Measurements from ENCODE around the gene BMPER. TPM values are rescaled to one million over a fixed set of nuclear protein-coding genes. Genes with fewer than 3 reads are reported as not detected.

The BMPER gene
- polyA plus RNA-seq, 1 donor from 2014 or later = 2.1 TPM

- H3K4me2 ChIP-seq (ENCODE audit: low read length) = no peak overlapping the region
These were observed 202.8 kb downstream of the BMPER start for GRCh38 chr7:34108165-34108564.

GRCh38 chr7:34109936-34110780 is 204.8 kb downstream of the BMPER start:
- Histone ChIP-seq H4K20me1 (ENCODE audit: insufficient read depth) (no peaks in the 10 kb centered on the region), H3K36me3 (ENCODE audit: insufficient read depth, low read length) (no peaks in the 10 kb centered on the region), H2AFZ (ENCODE audit: low read depth, low read length) (no peak overlapping the region), H3K9ac (ENCODE audit: low read length) (no peak overlapping the region), H3K27me3 (ENCODE audit: insufficient read depth, low read depth, low read length) (no peaks in the 10 kb centered on the region), H3K9me2 (ENCODE audit: insufficient read depth, low read length) (no peaks in the 10 kb centered on the region), H3F3A (ENCODE audit: insufficient read depth, low read length, poor library complexity, severe bottlenecking) (no peaks in the 10 kb centered on the region), H3K27ac (ENCODE audit: low read length) (no peak overlapping the region), H3K4me3 (ENCODE audit: low read length) (no peak overlapping the region), H3K9me3 (ENCODE audit: low read length) (no peaks in the 10 kb centered on the region), H3K4me2 (ENCODE audit: low read length) (no peak overlapping the region), H3K79me2 (replicated peaks; ENCODE audit: insufficient read depth, low read length) (no peaks in the 10 kb centered on the region)
- TF ChIP-seq MXI1 (conservative IDR thresholded peaks at IDR 0.05; ENCODE audit: poor library complexity, severe bottlenecking) = no peak
- no peak for TF ChIP-seq EZH2 (IDR thresholded peaks at IDR 0.05; ENCODE audit: borderline replicate concordance, insufficient read depth, low read length, poor library complexity, severe bottlenecking)

More at GRCh38 chr7:34108165-34108564, 202.8 kb downstream of the BMPER start:
- Histone ChIP-seq H2AFZ (ENCODE audit: low read depth, low read length) (no peak overlapping the region), H3K27ac (ENCODE audit: low read length) (no peak overlapping the region), H3K9me3 (ENCODE audit: low read length) (no peaks in the 10 kb centered on the region), H3K79me2 (replicated peaks; ENCODE audit: insufficient read depth, low read length) (no peaks in the 10 kb centered on the region), H3F3A (ENCODE audit: insufficient read depth, low read length, poor library complexity, severe bottlenecking) (no peaks in the 10 kb centered on the region), H4K20me1 (ENCODE audit: insufficient read depth) (no peaks in the 10 kb centered on the region), H3K9me2 (ENCODE audit: insufficient read depth, low read length) (no peaks in the 10 kb centered on the region), H3K4me3 (ENCODE audit: low read length) (no peak overlapping the region), H3K36me3 (ENCODE audit: insufficient read depth, low read length) (no peaks in the 10 kb centered on the region), H3K9ac (ENCODE audit: low read length) (no peak overlapping the region), H3K27me3 (ENCODE audit: insufficient read depth, low read depth, low read length) (no peaks in the 10 kb centered on the region)
- no peak for TF ChIP-seq CTCF (IDR thresholded peaks at IDR 0.05; ENCODE audit: poor library complexity, severe bottlenecking)

- Histone ChIP-seq H3K9me3 (ENCODE audit: low read length) (peaks cover 5% of the 10 kb centered on the region), H3K9ac (ENCODE audit: low read length) (no peak overlapping the region), H3K79me2 (replicated peaks; ENCODE audit: insufficient read depth, low read length) (no peaks in the 10 kb centered on the region), H2AFZ (ENCODE audit: low read depth, low read length) (no peak overlapping the region), H3K4me2 (ENCODE audit: low read length) (no peak overlapping the region), H3F3A (ENCODE audit: insufficient read depth, low read length, poor library complexity, severe bottlenecking) (no peaks in the 10 kb centered on the region), H3K27ac (ENCODE audit: low read length) (no peak overlapping the region), H3K36me3 (ENCODE audit: insufficient read depth, low read length) (no peaks in the 10 kb centered on the region), H3K27me3 (ENCODE audit: insufficient read depth, low read depth, low read length) (no peaks in the 10 kb centered on the region), H3K4me3 (ENCODE audit: low read length) (no peak overlapping the region), H3K9me2 (ENCODE audit: insufficient read depth, low read length) (no peaks in the 10 kb centered on the region), H4K20me1 (ENCODE audit: insufficient read depth) (no peaks in the 10 kb centered on the region)
- TF ChIP-seq EP300 (conservative IDR thresholded peaks at IDR 0.05; ENCODE audit: poor library complexity, severe bottlenecking) (no peak), MXI1 (conservative IDR thresholded peaks at IDR 0.05; ENCODE audit: poor library complexity, severe bottlenecking) (no peak), EZH2 (IDR thresholded peaks at IDR 0.05; ENCODE audit: borderline replicate concordance, insufficient read depth, low read length, poor library complexity, severe bottlenecking) (no peak), POLR2AphosphoS5 (IDR thresholded peaks at IDR 0.05) (no peak), TAF1 (IDR thresholded peaks at IDR 0.05; ENCODE audit: low read depth) (no peak), RAD21 (conservative IDR thresholded peaks at IDR 0.05) (no peak), SMC3 (conservative IDR thresholded peaks at IDR 0.05; ENCODE audit: poor library complexity) (no peak), REST (IDR thresholded peaks at IDR 0.05; ENCODE audit: borderline replicate concordance) (no peak), CTCF (IDR thresholded peaks at IDR 0.05; ENCODE audit: poor library complexity, severe bottlenecking) (no peak)
These were observed 205.7 kb downstream of the BMPER start for GRCh38 chr7:34111031-34111430.

Data from neural cell (in vitro differentiated cells).